Pancreas (tissue), 10 donors: ENCODE results near the gene FRAT1. TPM values are rescaled to one million over a fixed set of nuclear protein-coding genes. Genes with fewer than 3 reads are reported as not detected.

Experiments used
- ATAC-seq, 4 donors: fragments of 200-7000 bp; cut with Tn5 transposase; one replicate each; pipeline versions ENCODE4 v1.8.0 to v1.9.1; 2020; ENCODE audit warnings: mild to moderate bottlenecking in 4 of 4, moderate library complexity in 4 of 4
- DNase-seq, 6 donors: peaks; one replicate each; pipeline ENCODE4 v3.0.0-alpha.2; 2020
- FAIRE-seq: peaks from 2 replicates; lab custom pipeline; 2012; peaks lifted over from hg19 to GRCh38; lab: Jason Lieb, UNC
- H3K27ac ChIP-seq, 4 donors: fragments of 200-600 bp; sonication (generic); 1 replicate in 3 of 4; 2 replicates in 1 of 4; pipeline versions ENCODE4 v1.5.0 to v1.8.0; 2020
- H3K27me3 ChIP-seq, 4 donors: fragments of 200-600 bp; one replicate each; pipeline ENCODE4 v1.8.0; 2021
- H3K36me3 ChIP-seq, 3 donors: fragments of 200-600 bp; sonication (generic) in 1 of 3; one replicate each; pipeline versions ENCODE4 v1.5.0 to v1.8.0; 2020 to 2021
- H3K4me1 ChIP-seq, 3 donors: fragments of 200-600 bp; one replicate each; pipeline ENCODE4 v1.8.0; 2021
- H3K4me3 ChIP-seq, 4 donors: fragments of 200-600 bp; sonication (generic) in 2 of 4; one replicate each; pipeline versions ENCODE4 v1.5.0 to v1.8.0; 2020 to 2021
- H3K9me3 ChIP-seq, 4 donors: fragments of 200-600 bp; one replicate each; pipeline ENCODE4 v1.8.0; 2021
- CTCF ChIP-seq, 4 donors: fragments of 200-600 bp; sonication (generic) in 3 of 4; IDR thresholded peaks; one replicate each; pipeline versions ENCODE4 v1.5.0 to v1.8.0; 2021; ENCODE audit warnings: antibody characterized with exemption in 4 of 4
- WGBS, 2 donors: extraction: QIAGEN DNeasy Blood & Tissue Kit; methylation state at CpG; one replicate each; pipeline ENCODE4 v1.1.7; 2013; 5-methylcytosine and 5-hydroxymethylcytosine counted together
- intact Hi-C, 3 donors: fragments of 100-400 bp; cut with DNase I; formaldehyde crosslinking; loops; one replicate each; pipeline versions ENCODE4 v1.11.1 to v1.14.2; 2022
- polyA plus RNA-seq, 2 donors: library from polyadenylated mRNA; stranded (reverse); fragments of 200-250 nt; gene quantifications; one replicate each; pipeline ENCODE4 v1.2.3, GENCODE V29; 2013
- total RNA-seq, 6 donors: library from RNA; stranded (reverse); fragmentation: NEBNext Ultra II Directional in 4 of 6; extraction: Animal tissue kit (Norgen Biotek cat#: 25700) in 4 of 6; gene quantifications; one replicate each; pipeline versions ENCODE4 v1.2.1 to v1.2.4, GENCODE V29; 2021 to 2023
- donor health status: healthy with polysubstance abuse.
- donor health status: DM: no; HTN: no; CAD: no; lungs with moderate emphysema.
- donor health status: DM: no; HTN: no; CAD: no.
- donor health status: control.
- donor health status: control.
- donor health status: Bipolar disorder and iron deficiency.
- donor health status: DM: yes; HTN: yes; CAD: no.
- donor health status: DM: no; HTN: no; CAD: no.
- donor health status: DM: no; HTN: no; CAD: no.
- donor health status: DM: yes; HTN: yes; CAD: no.

Gene FRAT1
- total and polyA plus RNA-seq, 8 donors = 1.6 to 5.2 (median 3.1) TPM

- Histone ChIP-seq H3K27ac (no peak overlapping the region), H3K36me3 (peaks cover 0 to 28% (median 13%) of the 10 kb centered on the region in 3 donors), H3K4me1 (no peaks in the 10 kb centered on the region), H3K9me3 (no peaks in the 10 kb centered on the region), H3K4me3 (no peak overlapping the region), H3K27me3 (no peaks in the 10 kb centered on the region)
- TF ChIP-seq CTCF (IDR thresholded peaks at IDR 0.05) = no peak
- intact Hi-C loops = no loop called here
- DNase-seq (no peak), FAIRE-seq (no peak), ATAC-seq (no peak)
- 74 to 89% methylated on average over 7 of the region's 7 CpGs for WGBS, 2 donors
Observed at GRCh38 chr10:97356918-97357317, 37.8 kb downstream of the FRAT1 start.

GRCh38 chr10:97358349-97358748, 39.3 kb downstream of the FRAT1 start:
- Histone ChIP-seq H3K9me3 (no peaks in the 10 kb centered on the region), H3K27me3 (no peaks in the 10 kb centered on the region), H3K27ac (no peak overlapping the region), H3K36me3 (peaks cover 0 to 28% (median 13%) of the 10 kb centered on the region in 3 donors), H3K4me3 (no peak overlapping the region), H3K4me1 (no peaks in the 10 kb centered on the region)
- intact Hi-C loops = no loop called here
- TF ChIP-seq CTCF (IDR thresholded peaks at IDR 0.05) = no peak
- FAIRE-seq = no peak
- peak in 1 of 6 donors; percentile 25 for DNase-seq
- no peak for ATAC-seq
- WGBS, 2 donors = 92% methylated on average over 4 of the region's 4 CpGs

GRCh38 chr10:97358781-97359180, 39.7 kb downstream of the FRAT1 start:
- FAIRE-seq = no peak
- intact Hi-C loops = no loop called here
- TF ChIP-seq CTCF (IDR thresholded peaks at IDR 0.05) = no peak
- no peak for ATAC-seq
- Histone ChIP-seq H3K27ac (no peak overlapping the region), H3K4me1 (no peaks in the 10 kb centered on the region), H3K36me3 (peaks cover 0 to 28% (median 13%) of the 10 kb centered on the region in 3 donors), H3K4me3 (no peak overlapping the region), H3K9me3 (no peaks in the 10 kb centered on the region), H3K27me3 (no peaks in the 10 kb centered on the region)
- DNase-seq = peak in 1 of 6 donors; percentile 32
- 73 to 74% methylated on average over 3 of the region's 3 CpGs for WGBS, 2 donors

GRCh38 chr10:97360705-97361536, 41.9 kb downstream of the FRAT1 start:
- H3K9me3 ChIP-seq = no peaks in the 10 kb centered on the region
- FAIRE-seq = no peak
- no peak for ATAC-seq
- intact Hi-C loops = loop anchor here in 1 of 3 donors (10.0 kb wide), 1 partner anchor 286 kb away; no protein-coding TSS in a partner anchor
- no peak overlapping the region for H3K4me3 ChIP-seq
- DNase-seq = peak in 1 of 6 donors; percentile 10
- no peak for TF ChIP-seq CTCF (IDR thresholded peaks at IDR 0.05)
- no peaks in the 10 kb centered on the region for H3K4me1 ChIP-seq
- H3K27me3 ChIP-seq = no peaks in the 10 kb centered on the region
- 91 to 97% methylated on average over 11 of the region's 11 CpGs for WGBS, 2 donors
- H3K36me3 ChIP-seq = peaks cover 0 to 29% (median 13%) of the 10 kb centered on the region in 3 donors
- H3K27ac ChIP-seq = no peak overlapping the region

GRCh38 chr10:97361537-97361901, 42.4 kb downstream of the FRAT1 start:
- Histone ChIP-seq H3K27ac (no peak overlapping the region), H3K9me3 (no peaks in the 10 kb centered on the region), H3K36me3 (peaks cover 0 to 35% (median 18%) of the 10 kb centered on the region in 3 donors), H3K4me3 (no peak overlapping the region), H3K4me1 (no peaks in the 10 kb centered on the region), H3K27me3 (no peaks in the 10 kb centered on the region)
- no peak for DNase-seq
- no peak for FAIRE-seq
- no peak for ATAC-seq
- no peak for TF ChIP-seq CTCF (IDR thresholded peaks at IDR 0.05)
- intact Hi-C loops = loop anchor here in 1 of 3 donors (10.0 kb wide), 1 partner anchor 287 kb away; no protein-coding TSS in a partner anchor
- 85 to 97% methylated on average over 11 of the region's 11 CpGs for WGBS, 2 donors
